ENCODE data around the gene SLC25A21. TPM values are rescaled to one million over a fixed set of nuclear protein-coding genes. Genes with fewer than 3 reads are reported as not detected.
"Not testable (repeated sequence)": the region's sequence is repeated elsewhere in the genome, so short reads cannot be mapped to it uniquely, and the experiment has no call there.

SLC25A21 gene
- total RNA-seq, 8 experiments from 2014 or later: 0.52 to 2.9 (median 1.4) TPM

GRCh38 chr14:36716614-36717184 is 455.7 kb downstream of the SLC25A21 start:
- ATAC-seq (replicated peaks in 6 of 8): no peak
- Histone ChIP-seq H3K4me1 (replicated peaks in 1 of 2) (no peaks in the 10 kb centered on the region), H3K27ac (no peak overlapping the region), H3K4me3 (no peak overlapping the region)
- in situ Hi-C loops (cut with MboI; ENCODE audit: low pct_unique_long_range_greater_than_20kb in 2 of 9, low sequenced_read_pairs in 9 of 9, unreplicated experiment in 9 of 9): no loop called here
- 17 to 100% (median 87%) methylated on average over 1 to 7 of the region's 7 CpGs; no CpG with 5 or more reads in 3 of the 10 experiments for WGBS, 10 experiments

GRCh38 chr14:36713960-36714703 is 458.3 kb downstream of the SLC25A21 start:
- no peak for ATAC-seq (replicated peaks in 6 of 8)
- in situ Hi-C loops (cut with MboI; ENCODE audit: low pct_unique_long_range_greater_than_20kb in 2 of 9, low sequenced_read_pairs in 9 of 9, unreplicated experiment in 9 of 9): no loop called here
- 20 to 100% (median 87%) methylated on average over 1 to 4 of the region's 4 CpGs; no CpG with 5 or more reads in 2 of the 10 experiments for WGBS, 10 experiments
- no peaks in the 10 kb centered on the region for H3K4me1 ChIP-seq (replicated peaks in 1 of 2)
- H3K4me3 ChIP-seq: no peak overlapping the region
- H3K27ac ChIP-seq: no peak overlapping the region

- in situ Hi-C loops (cut with MboI; ENCODE audit: low pct_unique_long_range_greater_than_20kb in 2 of 9, low sequenced_read_pairs in 9 of 9, unreplicated experiment in 9 of 9): no loop called here
- ATAC-seq (replicated peaks in 6 of 8): peak in 3 of 8 experiments; percentile 81 to 92 (median 88)
Measured at GRCh38 chr14:36707570-36707969, 464.8 kb downstream of the SLC25A21 start.

GRCh38 chr14:36702474-36702873 is 469.9 kb downstream of the SLC25A21 start:
- no peak overlapping the region for H3K27ac ChIP-seq
- H3K4me1 ChIP-seq (replicated peaks in 1 of 2): no peaks in the 10 kb centered on the region
- no peak for ATAC-seq (replicated peaks in 6 of 8)
- no peak overlapping the region for H3K4me3 ChIP-seq
- 7 to 100% (median 75%) methylated on average over 1 to 2 of the region's 2 CpGs; no CpG with 5 or more reads in 1 of the 10 experiments for WGBS, 10 experiments
- in situ Hi-C loops (cut with MboI; ENCODE audit: low pct_unique_long_range_greater_than_20kb in 2 of 9, low sequenced_read_pairs in 9 of 9, unreplicated experiment in 9 of 9): no loop called here

More at GRCh38 chr14:36707570-36707969, 464.8 kb downstream of the SLC25A21 start:
- H3K27ac ChIP-seq: no peak overlapping the region
- H3K4me3 ChIP-seq: no peak overlapping the region
- H3K4me1 ChIP-seq (replicated peaks in 1 of 2): no peaks in the 10 kb centered on the region

DNA sequence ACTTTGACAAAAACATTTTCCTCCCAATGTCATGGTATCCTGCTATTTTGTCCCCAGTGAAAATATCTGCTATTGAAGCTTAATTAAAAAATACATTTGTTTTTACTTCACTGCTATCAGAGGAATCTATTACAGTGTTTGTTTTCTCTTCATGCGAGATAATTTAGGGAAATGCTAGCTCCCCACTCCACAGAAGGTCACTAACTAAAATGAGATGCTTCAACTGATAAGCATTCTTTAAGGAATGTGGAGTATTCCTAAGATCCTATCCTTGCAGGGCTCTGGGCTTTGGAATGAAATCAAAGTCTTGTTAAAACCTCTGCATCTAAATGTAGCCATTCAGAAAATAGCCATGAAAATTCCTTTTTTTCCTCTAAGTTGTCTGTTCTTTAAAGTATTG is 471.3 kb downstream of the SLC25A21 start:
- no peak for ATAC-seq (replicated peaks in 6 of 8)
- Histone ChIP-seq H3K4me3 (no peak overlapping the region), H3K4me1 (replicated peaks in 1 of 2) (no peaks in the 10 kb centered on the region), H3K27ac (no peak overlapping the region)
- in situ Hi-C loops (cut with MboI; ENCODE audit: low pct_unique_long_range_greater_than_20kb in 2 of 9, low sequenced_read_pairs in 9 of 9, unreplicated experiment in 9 of 9): no loop called here
- WGBS, 10 experiments: 17 to 90% (median 50%) methylated on average over 1 of the region's 1 CpG; no CpG with 5 or more reads in 1 of the 10 experiments

DNA sequence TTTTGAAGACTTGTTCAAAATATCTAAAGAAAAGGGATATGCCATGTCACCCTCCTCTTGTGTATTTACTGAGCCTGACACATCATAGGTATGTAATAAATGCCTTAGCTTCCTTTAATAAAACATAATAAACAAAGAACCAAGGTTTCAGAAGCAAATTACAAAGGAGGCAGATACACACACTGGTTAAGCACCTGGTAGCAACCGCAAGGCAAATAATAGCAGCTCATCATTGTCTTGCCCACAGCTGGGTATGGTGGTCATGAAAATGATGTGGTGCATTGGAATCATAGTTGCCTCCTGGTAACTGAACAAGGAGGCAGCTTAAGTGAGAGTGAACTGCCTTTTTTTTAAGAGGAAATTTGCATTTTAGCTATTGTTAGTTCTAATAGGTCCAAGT is 471.8 kb downstream of the SLC25A21 start:
- no peak overlapping the region for H3K4me3 ChIP-seq
- peak in 1 of 8 experiments; percentile 34 for ATAC-seq (replicated peaks in 6 of 8)
- in situ Hi-C loops (cut with MboI; ENCODE audit: low pct_unique_long_range_greater_than_20kb in 2 of 9, low sequenced_read_pairs in 9 of 9, unreplicated experiment in 9 of 9): no loop called here
- no peaks in the 10 kb centered on the region for H3K4me1 ChIP-seq (replicated peaks in 1 of 2)
- H3K27ac ChIP-seq: no peak overlapping the region
- 89 to 100% (median 100%) methylated on average over 1 of the region's 1 CpG; no CpG with 5 or more reads in 7 of the 10 experiments for WGBS, 10 experiments

DNA sequence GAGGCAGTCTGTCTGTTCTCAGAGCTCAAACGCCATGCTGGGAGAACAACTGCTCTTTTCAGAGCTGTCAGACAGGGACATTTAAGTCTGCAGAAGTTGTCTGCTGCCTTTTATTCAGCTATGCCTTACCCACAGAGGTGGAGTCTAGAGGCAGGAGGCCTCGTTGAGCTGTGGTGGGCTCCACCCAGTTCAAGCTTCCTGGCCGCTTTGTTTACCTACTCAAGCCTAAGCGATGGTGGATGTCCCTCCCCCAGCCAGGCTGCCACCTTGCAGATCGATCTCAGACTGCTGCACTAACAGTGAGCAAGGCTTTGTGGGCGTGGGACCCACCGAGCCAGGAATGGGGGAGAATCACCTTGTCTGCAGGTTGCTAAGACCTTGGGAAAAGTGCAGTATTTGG is 473.0 kb downstream of the SLC25A21 start:
- H3K27ac ChIP-seq; ATAC-seq (replicated peaks in 6 of 8); in situ Hi-C loops (cut with MboI; ENCODE audit: low pct_unique_long_range_greater_than_20kb in 2 of 9, low sequenced_read_pairs in 9 of 9, unreplicated experiment in 9 of 9); H3K4me3 ChIP-seq; H3K4me1 ChIP-seq (replicated peaks in 1 of 2): not testable (repeated sequence)
- WGBS, 10 experiments: 33 to 100% (median 60%) methylated on average over 1 to 3 of the region's 7 CpGs; no CpG with 5 or more reads in 6 of the 10 experiments

DNA sequence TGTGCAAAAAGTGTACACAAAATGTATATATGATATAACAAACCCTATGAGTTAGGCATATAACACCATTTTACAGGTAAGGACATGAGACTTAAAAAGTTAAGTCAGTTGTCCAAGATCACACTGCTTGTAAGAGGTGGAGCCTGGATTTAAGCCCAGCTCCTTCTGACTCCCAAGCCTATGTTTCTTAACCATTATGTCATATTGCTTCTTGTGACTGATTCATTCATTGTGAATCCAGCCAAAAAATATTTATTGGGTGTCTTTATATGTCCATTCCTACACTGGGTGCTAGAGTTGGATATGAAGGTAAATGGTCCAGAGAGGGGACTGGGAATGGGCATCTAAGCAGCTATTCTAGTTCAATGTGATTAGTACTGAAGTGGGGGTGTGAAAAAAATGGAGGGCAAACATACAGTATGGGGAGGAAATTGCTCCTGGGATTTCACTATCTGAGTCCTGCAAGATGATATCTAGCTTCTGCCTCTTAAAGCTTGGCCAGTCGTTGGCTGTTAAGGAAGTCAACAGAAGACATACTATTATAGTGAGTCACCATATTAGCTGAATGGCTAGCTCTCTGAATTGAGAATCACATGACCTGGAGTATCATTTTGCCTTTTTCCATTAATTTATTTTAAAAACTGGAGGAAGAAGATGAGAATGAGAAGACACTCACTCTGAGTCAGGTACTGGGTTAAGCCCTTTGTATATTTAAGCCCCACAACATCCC is 481.9 kb downstream of the SLC25A21 start:
- H3K27ac ChIP-seq: no peak overlapping the region
- H3K4me3 ChIP-seq: no peak overlapping the region
- in situ Hi-C loops (cut with MboI; ENCODE audit: low pct_unique_long_range_greater_than_20kb in 2 of 9, low sequenced_read_pairs in 9 of 9, unreplicated experiment in 9 of 9): no loop called here
- no peaks in the 10 kb centered on the region for H3K4me1 ChIP-seq (replicated peaks in 1 of 2)
- peak in 2 of 8 experiments; percentile 25 to 68 for ATAC-seq (replicated peaks in 6 of 8)
- 0 to 100% (median 67%) methylated on average over 1 of the region's 1 CpG; no CpG with 5 or more reads in 4 of the 10 experiments for WGBS, 10 experiments

- ATAC-seq (replicated peaks in 6 of 8): no peak
- no peak overlapping the region for H3K4me3 ChIP-seq
- H3K4me1 ChIP-seq (replicated peaks in 1 of 2): no peaks in the 10 kb centered on the region
- 67 to 100% (median 97%) methylated on average over 2 to 3 of the region's 3 CpGs; no CpG with 5 or more reads in 4 of the 10 experiments for WGBS, 10 experiments
- in situ Hi-C loops (cut with MboI; ENCODE audit: low pct_unique_long_range_greater_than_20kb in 2 of 9, low sequenced_read_pairs in 9 of 9, unreplicated experiment in 9 of 9): no loop called here
- no peak overlapping the region for H3K27ac ChIP-seq
Measured at GRCh38 chr14:36684946-36685345, 487.5 kb downstream of the SLC25A21 start.

- no peak overlapping the region for H3K4me3 ChIP-seq
- H3K4me1 ChIP-seq (replicated peaks in 1 of 2): no peaks in the 10 kb centered on the region
- 17 to 100% (median 73%) methylated on average over 1 to 6 of the region's 9 CpGs; no CpG with 5 or more reads in 1 of the 10 experiments for WGBS, 10 experiments
- no peak overlapping the region for H3K27ac ChIP-seq
- in situ Hi-C loops (cut with MboI; ENCODE audit: low pct_unique_long_range_greater_than_20kb in 2 of 9, low sequenced_read_pairs in 9 of 9, unreplicated experiment in 9 of 9): no loop called here
- no peak for ATAC-seq (replicated peaks in 6 of 8)
Measured at GRCh38 chr14:36683083-36683724, 489.2 kb downstream of the SLC25A21 start.

DNA sequence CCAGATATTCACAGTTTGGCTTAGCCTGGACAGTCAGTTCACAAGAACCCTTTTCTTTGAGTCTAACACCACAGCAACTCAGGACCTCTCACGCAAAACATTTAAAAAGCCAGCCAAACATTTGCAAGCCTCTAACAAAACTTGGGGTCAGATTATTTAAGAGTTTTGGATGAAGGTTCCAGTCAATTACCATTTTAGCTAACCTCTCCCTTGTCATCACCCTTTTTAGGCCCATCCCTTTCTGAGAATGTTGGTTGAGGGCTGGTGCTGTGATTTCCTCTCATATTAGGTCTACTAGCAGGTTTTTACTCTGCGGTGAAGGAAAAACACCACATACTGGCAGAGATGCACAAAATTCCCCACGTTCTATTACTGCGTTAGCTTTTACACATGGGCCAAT is 490.1 kb downstream of the SLC25A21 start:
- in situ Hi-C loops (cut with MboI; ENCODE audit: low pct_unique_long_range_greater_than_20kb in 2 of 9, low sequenced_read_pairs in 9 of 9, unreplicated experiment in 9 of 9): no loop called here
- H3K4me1 ChIP-seq (replicated peaks in 1 of 2): no peaks in the 10 kb centered on the region
- peak in 2 of 8 experiments; percentile 62 to 74 for ATAC-seq (replicated peaks in 6 of 8)
- no peak overlapping the region for H3K27ac ChIP-seq
- WGBS, 10 experiments: 61 to 100% (median 92%) methylated on average over 3 to 4 of the region's 4 CpGs; no CpG with 5 or more reads in 3 of the 10 experiments
- H3K4me3 ChIP-seq: no peak overlapping the region

GRCh38 chr14:36676236-36676635 is 496.2 kb downstream of the SLC25A21 start:
- H3K4me3 ChIP-seq: no peak overlapping the region
- ATAC-seq (replicated peaks in 6 of 8): no peak
- H3K27ac ChIP-seq: no peak overlapping the region
- in situ Hi-C loops (cut with MboI; ENCODE audit: low pct_unique_long_range_greater_than_20kb in 2 of 9, low sequenced_read_pairs in 9 of 9, unreplicated experiment in 9 of 9): no loop called here
- 11 to 80% (median 29%) methylated on average over 1 to 6 of the region's 10 CpGs; no CpG with 5 or more reads in 4 of the 10 experiments for WGBS, 10 experiments
- peaks cover 0 to 9% of the 10 kb centered on the region in 2 donors for H3K4me1 ChIP-seq (replicated peaks in 1 of 2)

GRCh38 chr14:36675581-36675980 is 496.8 kb downstream of the SLC25A21 start:
- peak in 2 of 8 experiments; percentile 27 to 31 for ATAC-seq (replicated peaks in 6 of 8)
- in situ Hi-C loops (cut with MboI; ENCODE audit: low pct_unique_long_range_greater_than_20kb in 2 of 9, low sequenced_read_pairs in 9 of 9, unreplicated experiment in 9 of 9): no loop called here
- no peak overlapping the region for H3K4me3 ChIP-seq

More at GRCh38 chr14:36675581-36675980, 496.8 kb downstream of the SLC25A21 start:
- H3K4me1 ChIP-seq (replicated peaks in 1 of 2): peaks cover 0 to 9% of the 10 kb centered on the region in 2 donors
- 27 to 86% (median 49%) methylated on average over 2 to 6 of the region's 6 CpGs for WGBS, 10 experiments
- no peak overlapping the region for H3K27ac ChIP-seq

Measured in motor neuron (in vitro differentiated cells).